RKO (cell line): ENCODE measurements around the gene CDHR3.
"Not testable (repeated sequence)": the region's sequence is repeated elsewhere in the genome, so short reads cannot be mapped to it uniquely, and the experiment has no call there.

ENCODE experiments used
- DNase-seq: peaks from one replicate; pipeline ENCODE4 v3.0.0-alpha.2; 2016; ENCODE audit warnings: low spot score

The CDHR3 gene, protein sequence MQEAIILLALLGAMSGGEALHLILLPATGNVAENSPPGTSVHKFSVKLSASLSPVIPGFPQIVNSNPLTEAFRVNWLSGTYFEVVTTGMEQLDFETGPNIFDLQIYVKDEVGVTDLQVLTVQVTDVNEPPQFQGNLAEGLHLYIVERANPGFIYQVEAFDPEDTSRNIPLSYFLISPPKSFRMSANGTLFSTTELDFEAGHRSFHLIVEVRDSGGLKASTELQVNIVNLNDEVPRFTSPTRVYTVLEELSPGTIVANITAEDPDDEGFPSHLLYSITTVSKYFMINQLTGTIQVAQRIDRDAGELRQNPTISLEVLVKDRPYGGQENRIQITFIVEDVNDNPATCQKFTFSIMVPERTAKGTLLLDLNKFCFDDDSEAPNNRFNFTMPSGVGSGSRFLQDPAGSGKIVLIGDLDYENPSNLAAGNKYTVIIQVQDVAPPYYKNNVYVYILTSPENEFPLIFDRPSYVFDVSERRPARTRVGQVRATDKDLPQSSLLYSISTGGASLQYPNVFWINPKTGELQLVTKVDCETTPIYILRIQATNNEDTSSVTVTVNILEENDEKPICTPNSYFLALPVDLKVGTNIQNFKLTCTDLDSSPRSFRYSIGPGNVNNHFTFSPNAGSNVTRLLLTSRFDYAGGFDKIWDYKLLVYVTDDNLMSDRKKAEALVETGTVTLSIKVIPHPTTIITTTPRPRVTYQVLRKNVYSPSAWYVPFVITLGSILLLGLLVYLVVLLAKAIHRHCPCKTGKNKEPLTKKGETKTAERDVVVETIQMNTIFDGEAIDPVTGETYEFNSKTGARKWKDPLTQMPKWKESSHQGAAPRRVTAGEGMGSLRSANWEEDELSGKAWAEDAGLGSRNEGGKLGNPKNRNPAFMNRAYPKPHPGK

DNA sequence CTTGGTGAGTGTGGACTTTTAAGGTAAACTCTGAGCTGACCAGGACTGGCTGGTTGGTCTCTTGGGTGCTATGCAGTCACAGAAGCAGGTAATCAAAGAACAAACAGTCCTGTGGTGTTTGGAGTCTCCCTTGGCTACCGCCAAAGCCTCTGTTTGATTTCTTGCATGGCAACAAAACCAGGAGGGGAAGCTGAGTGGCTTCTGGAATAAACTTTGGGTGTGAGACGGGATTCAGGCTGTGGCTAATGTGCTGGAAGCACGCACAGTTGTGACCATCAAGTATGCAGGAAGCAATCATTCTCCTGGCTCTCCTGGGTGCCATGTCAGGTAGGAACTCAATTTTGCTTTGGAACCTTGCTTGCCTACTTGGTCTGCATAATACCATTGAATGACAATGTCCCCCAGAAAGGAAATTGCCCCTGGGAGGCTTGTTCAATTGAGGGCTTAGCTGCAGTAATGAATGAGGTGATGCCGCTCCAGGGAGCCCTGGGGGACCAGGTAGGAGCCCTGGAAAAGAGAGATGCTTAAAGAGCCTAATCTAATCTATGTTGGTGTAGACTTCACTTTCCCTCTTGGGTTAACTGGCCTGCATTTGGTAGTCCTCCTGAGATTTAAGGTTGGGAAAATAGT is at the start of gene CDHR3:
TSS of gene CDHR3 (plus strand) at position 227 of the 630 bp plus-strand sequence. CDS start at position 282, 55 bp downstream.
- no peak for DNase-seq

DNA sequence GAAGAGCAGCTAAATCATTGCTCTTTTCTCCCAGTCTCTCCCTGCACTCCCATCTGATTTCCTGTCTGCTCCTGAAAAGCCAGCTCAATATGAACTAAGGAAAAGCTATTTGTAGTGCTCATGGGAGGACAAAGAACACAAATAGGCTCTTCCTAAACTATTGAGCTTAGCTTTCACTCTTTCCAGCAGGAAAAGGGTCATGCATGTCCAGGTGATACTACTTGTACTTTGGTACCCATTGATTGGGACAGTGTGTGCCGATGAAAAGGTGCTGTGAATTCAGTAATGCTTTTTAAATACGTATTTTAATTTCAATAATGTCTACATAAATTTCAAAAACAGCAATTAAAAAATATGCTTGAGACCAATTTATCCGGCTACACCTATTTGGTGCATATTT is 49.1 kb upstream of the CDHR3 start:
- DNase-seq, result no peak

DNA sequence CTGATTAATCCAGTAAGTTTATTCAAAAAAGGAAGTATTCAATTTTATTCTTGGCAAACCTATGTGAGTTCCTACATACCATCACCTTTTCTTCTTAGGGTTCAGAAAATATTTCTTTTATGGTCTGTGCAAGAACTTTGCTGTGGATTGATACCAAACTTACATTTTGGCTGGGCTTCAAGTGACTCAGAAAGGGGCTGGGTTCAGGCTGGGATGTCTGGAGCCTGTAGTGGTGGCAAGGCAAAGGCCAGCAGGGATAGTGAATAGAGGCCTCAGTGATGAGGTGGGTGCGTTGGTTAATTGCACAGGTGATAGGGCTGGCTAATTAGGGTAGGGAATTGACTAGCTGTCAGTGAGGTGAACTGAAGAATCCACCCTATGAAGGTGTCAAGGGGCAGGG is 46.5 kb upstream of the CDHR3 start:
- no peak for DNase-seq

DNA sequence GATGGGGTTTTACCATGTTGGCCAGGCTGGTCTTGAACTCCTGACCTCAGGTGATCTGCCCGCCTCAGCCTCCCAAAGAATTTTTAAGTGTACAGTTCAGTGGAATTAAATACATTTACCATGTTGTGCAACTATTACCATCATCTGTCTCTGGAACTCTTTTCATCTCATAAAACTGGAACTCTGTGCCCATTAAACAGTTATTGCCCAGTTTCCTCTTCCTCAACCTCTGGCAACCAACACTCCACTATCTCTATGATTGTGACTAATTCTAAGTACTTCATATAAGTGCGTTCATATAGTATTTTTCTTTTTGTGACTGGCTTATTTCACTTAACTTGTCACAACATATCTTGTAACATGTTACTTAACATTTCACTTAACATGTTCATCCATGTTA is 45.4 kb upstream of the CDHR3 start:
- DNase-seq, result no peak

DNA sequence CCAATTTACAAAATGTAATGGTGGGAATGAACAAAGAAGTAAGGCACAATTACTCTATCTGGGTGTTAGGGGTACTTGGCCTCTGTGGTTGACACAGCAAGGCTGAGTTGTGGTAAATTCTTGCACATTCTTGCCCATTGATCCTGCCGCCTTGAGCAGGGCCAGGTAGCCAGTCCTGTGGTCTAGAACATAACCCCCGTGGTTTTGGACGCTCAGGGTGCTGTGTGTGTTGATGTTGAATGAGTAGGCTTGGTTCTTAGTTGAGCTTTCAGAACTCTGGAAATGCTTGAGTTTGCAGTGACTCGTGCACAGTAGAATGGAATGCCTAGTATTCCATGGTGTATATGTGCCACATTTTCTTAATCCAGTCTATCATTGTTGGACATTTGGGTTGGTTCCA is 42.3 kb upstream of the CDHR3 start:
- no peak for DNase-seq

DNA sequence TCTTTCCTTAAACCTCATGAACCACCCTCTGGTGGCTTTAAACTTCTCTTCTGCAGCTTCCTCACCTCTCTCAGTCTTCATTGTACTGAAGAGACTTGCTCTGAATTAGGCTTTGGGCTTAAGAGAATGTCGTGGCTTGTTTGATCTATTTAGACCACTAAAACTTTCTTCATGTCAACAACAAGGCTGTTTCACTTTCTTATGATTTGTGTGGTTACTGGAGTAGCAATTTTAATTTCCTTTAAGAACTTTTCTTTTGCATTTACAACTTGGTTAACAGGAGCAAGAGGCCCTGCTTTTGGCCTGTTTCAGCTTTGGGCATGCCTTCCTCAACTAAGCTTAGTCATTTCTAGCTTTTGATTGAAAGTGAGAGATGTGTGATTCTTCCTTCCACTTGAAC is 38.1 kb upstream of the CDHR3 start:
- no peak for DNase-seq

DNA sequence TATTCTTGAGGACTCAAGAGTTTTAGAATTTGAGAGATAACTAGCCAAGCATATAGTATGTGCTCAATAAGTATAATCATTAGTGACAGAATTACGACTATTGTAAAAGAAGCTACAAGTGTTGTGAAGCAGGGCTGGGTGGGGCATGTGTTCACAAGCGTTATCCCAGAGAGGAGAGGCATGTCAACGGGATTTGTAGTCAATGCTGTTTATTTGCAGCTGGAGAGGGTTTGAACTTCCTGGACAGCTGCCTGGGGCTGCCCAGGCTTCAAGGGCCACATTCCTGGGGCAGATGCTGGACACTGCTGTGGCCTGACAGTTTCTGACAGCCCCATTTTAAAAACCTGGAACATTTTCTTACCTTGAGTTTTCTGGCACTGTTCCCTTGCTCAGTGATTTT is 36.9 kb upstream of the CDHR3 start:
- no peak for DNase-seq

DNA sequence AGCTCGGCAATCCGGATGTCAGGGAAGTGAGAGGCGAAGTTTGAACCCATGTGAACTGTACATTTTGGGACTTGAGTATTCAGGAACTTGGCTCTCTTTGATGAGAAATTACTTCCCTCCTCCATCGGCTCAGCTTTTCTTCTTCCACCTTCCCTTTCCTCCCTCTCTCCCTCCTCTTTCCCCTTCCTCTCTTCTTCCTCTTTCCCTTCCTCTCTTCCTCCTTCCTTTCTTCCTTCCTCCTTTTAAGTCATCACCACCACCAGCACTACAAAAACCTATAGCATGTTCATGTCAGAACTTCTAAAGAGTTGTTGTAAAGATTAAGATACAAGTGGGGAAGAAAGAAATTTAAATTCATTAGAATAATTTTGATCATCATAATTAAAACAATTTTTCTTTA is 31.9 kb upstream of the CDHR3 start:
- DNase-seq, result no peak

DNA sequence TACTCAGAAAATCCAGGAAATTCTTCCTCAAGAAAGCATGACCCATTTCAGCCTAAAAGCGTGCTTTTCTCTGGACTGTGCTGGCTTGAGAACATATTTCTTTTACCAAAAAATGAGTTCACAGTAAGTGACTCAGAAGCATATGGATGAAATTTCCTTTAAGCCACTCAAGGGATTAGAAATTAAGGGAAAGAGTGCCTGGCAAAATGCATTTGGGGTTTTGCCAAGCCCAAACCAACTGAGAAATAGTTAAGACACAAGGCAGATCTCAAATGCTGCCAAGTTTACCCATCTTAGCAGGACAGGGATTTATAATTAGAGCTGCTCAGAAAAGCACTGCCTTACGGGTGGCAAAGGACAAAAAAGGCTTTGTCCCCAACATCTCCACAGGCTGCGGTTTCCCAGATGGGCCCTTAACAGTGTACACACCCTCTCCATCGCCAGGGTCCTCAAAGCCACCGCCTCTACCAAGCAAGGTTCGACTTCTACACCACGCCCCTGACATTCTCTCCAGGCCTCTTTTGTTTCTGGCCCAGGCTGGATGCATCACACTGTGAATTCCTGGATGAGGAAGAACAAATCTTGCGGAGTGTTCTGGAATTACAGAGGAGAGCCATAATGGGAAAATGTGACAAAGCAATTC is 30.1 kb upstream of the CDHR3 start:
- no peak for DNase-seq

DNA sequence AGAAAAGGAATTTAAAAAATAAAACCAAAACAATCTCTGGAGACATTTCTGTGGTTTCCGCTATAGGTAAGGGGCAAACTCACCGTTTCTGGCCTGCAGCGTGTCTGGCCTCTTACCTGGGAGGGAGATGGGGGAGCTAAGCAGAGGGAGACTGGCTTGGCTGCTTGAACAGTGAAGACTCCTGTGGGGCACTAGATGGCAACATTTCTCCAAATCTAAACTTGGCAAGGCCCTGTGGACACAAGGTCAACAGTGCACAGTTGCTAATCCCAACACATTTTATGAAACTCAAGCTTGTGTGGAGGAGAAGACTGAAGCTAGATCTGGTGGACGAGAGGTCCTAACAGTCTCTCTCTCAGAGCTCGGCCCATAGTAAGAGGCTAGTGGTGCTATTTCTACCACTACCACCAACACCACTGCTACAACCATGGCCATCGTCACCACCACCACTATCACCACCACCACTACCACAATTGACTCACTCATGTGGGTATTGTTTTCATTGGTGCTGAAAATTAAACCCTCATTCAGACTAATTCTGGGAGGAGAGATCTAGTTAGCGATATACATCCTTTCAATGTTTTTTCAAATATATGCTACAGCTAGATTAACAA is 28.4 kb upstream of the CDHR3 start:
- peak; percentile 55 for DNase-seq

DNA sequence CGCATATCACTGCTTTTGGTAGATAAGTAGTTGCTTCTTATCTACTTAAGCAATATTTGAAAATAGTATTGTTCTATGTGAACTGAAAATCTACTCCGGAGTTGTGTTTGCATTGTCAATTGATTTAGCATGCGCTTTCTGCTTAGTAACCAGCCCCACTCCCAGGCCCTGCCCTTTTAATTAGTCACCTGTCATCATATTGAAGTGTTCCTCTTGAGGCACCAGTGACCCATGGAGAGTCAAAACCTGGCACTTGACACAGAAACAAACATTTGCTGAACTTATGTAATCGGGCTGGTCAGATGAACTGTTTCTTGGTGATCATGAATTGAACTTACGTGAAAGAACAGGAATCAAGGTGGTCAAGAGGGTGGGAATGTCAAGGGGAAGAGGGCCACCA is 27.8 kb upstream of the CDHR3 start:
- no peak for DNase-seq

DNA sequence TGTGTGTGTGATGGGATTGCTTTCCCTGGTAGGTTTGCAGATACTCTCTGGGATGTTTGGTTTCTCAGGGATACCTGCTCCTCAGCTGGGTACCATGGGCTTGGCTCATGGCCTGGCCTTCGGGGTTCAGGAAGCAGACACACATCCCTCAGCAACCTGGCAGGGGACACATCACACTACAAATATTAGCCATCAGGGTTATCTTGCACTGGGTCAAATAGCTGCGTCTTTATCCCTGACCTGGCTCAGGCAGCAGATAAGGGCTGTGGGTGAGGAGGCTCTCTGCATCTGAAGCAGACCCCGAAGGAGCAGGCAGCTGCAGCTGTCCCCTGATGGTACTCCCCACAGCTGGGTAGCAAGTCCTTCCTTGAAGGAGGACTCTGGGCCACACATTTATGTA is 25.7 kb upstream of the CDHR3 start:
- no peak for DNase-seq

DNA sequence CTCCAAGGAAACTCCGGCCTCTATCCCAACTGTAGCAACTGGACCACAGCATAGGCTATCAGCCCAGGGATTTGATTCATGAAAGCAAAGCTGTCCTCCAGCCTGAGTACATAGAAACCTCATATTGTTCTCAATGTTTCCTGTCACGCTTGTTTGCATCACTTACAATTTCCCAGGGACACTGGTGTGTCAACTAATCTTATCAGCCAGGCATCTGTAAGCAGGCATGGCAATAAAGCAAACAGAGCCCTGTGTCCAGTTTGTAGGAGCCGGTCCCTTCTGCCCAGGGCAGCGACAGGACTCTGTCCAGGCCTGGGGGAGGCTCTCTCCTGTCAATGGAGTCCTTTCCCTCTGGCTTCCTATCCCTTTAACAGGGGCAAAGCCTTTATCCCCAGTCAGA is 23.0 kb upstream of the CDHR3 start:
- DNase-seq, result no peak

DNA sequence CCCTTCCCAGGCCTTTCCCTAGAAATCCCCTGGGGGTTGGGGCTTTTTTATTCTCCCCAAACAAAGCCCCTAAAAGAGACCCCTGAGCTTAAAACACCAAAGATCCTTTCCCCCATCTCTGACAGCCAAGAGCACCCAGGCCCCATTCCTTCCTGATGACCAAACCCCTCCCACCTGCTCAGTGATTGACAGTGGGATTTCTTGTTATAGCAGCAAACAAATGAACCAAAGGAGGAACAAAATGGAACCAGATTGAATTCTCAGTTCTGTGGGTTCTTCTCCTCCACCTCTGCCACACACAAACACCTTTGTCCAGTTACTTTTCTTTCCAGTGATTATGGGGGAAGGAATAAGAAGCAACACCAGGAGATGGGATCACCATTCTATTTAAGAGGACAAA is 21.5 kb upstream of the CDHR3 start:
- no peak for DNase-seq

DNA sequence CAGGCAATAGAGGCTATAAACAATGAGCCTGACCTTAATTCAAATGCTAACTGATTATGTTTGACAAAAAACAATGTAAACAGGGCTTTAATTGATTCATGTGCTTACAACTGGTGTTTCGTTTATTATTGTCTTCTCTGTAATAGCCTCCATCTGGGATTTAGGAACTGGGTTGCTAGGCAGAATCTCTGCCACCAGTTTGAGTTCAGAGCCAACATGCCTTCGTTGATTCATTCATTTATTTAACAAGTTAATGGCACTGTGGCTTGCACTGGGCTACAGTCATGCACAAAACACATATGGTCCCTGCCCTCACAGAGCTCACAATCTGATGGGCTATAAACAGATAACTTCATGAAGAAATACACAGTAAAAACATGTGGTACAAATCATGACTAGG is 19.6 kb upstream of the CDHR3 start:
- DNase-seq, result no peak

DNA sequence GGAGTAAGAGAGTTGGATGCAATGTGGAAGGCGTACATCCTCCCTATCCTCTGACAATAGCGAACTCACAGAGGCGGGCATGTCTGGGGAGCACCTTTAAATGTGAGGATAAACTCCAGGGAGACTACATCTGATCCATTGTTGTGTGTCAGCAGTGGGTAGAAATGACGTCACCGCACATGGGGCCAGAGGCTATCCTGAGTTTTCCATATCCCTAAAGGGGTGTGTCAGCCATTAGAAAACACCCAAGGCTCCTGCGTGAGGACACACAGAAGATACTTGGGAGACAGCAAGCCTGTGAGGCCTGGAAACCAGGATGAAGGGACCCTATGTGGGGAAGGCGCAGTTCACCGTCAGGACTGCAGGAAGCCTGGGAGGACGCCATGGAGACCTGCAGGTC is 17.2 kb upstream of the CDHR3 start:
- no peak for DNase-seq

DNA sequence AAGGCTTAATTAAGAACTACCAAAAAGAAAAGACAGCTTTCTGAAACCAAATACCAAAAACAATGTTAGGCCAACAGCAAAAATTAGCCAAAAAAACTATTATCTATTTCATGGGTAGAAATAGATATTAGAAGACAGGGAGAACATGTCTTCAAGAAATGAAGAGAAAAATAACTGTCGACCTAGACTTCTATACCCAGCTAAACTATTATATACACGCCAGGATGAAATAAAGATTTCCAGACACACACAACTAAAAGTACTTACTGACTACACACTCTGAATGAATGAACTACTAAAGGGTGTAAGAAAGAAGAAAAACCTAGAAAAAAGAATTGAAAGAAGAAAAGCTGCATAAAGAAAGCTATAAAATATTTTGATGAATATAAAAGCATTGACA is 11.5 kb upstream of the CDHR3 start:
- DNase-seq, result no peak

DNA sequence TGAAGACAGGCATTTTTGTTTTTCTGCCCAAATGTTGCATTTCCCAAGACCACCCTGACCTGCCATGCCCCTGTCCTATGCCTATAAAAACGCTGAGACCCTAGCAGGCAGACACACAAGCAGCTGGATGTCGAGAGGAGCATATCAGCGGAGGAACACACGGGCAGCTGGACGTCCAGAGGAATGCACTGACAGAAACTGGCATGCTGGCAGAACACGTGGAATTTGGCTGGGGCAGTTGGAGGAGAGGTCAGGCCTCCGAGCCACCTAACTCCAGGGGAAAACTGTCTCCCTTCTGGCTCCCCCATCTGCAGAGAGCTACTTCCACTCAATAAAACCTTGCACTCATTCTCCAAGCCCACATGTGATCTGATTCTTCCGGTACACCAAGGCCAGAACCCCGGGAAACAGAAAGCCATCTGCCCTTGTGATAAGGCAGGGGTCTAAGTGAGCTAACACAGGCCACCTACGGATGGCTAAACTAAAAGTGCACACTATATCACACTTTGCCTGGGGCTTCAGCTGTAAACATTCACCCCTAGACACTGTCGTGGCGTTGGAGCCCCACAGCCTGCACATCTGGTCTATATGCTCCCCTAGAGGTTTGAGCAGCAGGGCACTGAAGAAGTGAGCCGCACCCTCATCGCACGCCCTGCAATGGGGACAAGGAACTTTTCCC is 10.0 kb upstream of the CDHR3 start:
- DNase-seq, result no peak

DNA sequence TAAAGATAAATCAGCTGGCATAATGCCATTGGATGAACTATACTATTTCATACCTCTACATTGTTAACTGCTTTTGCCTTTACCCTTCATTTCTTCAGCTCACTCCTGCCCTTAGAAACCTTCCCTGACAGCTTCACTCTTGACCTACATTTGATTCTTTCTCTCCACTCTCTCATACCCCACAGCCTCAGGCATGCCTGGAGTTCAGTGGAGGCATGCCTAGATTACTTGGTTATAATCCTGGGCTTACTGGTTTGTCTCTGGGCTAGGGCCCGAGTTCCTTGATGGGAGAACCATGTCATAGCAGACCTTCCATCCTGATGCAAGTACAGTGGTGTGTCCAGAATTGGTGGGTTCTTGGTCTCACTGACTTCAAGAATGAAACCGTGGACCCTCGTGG is 8.4 kb upstream of the CDHR3 start:
- DNase-seq, result no peak

DNA sequence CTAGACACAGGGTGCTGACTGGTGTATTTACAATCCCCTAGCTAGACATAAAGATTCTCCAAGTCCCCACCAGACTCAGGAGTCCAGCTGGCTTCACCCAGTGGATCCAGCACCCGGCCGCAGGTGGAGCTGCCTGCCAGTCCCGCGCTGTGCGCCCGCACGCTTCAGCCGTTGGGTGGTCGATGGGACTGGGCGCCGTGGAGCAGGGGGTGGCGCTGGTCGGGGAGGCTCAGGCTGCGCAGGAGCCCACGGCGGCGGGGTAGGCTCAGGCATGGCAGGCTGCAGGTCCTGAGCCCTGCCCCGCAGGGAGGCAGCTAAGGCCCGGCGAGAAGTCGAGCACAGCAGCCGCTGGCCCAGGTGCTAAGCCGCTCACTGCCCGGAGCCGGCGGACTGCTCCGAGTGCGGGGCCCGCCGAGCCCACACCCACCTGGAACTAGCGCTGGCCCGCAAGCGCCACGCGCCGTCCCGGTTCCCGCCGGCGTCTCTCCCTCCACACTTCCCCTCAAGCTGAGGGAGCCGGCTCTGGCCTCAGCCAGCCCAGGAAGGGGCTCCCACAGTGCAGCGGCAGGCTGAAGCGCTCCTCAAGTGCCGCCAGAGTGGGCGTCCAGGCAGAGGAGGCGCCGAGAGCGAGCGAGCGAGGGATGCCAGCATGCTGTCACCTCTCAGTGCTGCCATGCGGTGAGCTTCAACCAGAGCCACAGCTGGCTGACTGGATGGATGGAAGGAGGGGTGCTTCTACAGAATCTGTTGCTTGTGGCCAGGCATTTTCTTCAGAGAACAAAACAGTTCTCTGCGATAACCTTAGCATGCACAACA is 7.2 kb upstream of the CDHR3 start:
- DNase-seq, result not testable (repeated sequence)
